DOHH2 (cell line): Measurements from ENCODE around the gene ROBO2.

Source experiments
- H3F3A ChIP-seq: fragments of 200-600 bp; sonication (generic), shearing (Covaris generic); 2 replicates; pipeline ENCODE4 v1.6.0; 2016; ENCODE audit warnings: antibody characterized with exemption, mild to moderate bottlenecking; ENCODE audit not compliant: control insufficient read depth, insufficient read depth
- H3K27ac ChIP-seq: fragments of 200-600 bp; sonication (generic); 2 replicates; pipeline ENCODE4 v1.5.1; 2014; ENCODE audit warnings: low read depth, mild to moderate bottlenecking, low read length, moderate library complexity
- H3K27me3 ChIP-seq: fragments of 200-600 bp; sonication (generic); 2 replicates; pipeline ENCODE4 v1.6.1; 2014; ENCODE audit warnings: mild to moderate bottlenecking, low read length, mixed read lengths; ENCODE audit not compliant: control insufficient read depth
- H3K36me3 ChIP-seq: fragments of 200-600 bp; sonication (generic); 2 replicates; pipeline ENCODE4 v1.6.1; 2014; ENCODE audit warnings: mild to moderate bottlenecking, low read length, moderate library complexity, mixed read lengths; ENCODE audit not compliant: control insufficient read depth
- H3K4me1 ChIP-seq: fragments of 200-600 bp; sonication (generic); 2 replicates; pipeline ENCODE4 v1.6.1; 2014; ENCODE audit warnings: mild to moderate bottlenecking, low read length, mixed read lengths; ENCODE audit not compliant: control insufficient read depth
- H3K4me2 ChIP-seq: fragments of 200-600 bp; sonication (generic); 2 replicates; pipeline ENCODE4 v1.6.0; 2014; ENCODE audit warnings: mild to moderate bottlenecking, low read length, moderate library complexity
- H3K4me3 ChIP-seq: fragments of 200-600 bp; sonication (generic); 2 replicates; pipeline ENCODE4 v1.5.1; 2014; ENCODE audit warnings: mild to moderate bottlenecking, low read length, mixed read lengths
- H3K79me2 ChIP-seq: fragments of 200-600 bp; sonication (generic); 2 replicates; pipeline ENCODE4 v1.6.1; 2014; ENCODE audit warnings: mild to moderate bottlenecking, low read length, mixed read lengths; ENCODE audit not compliant: control insufficient read depth
- H3K9me2 ChIP-seq: fragments of 200-600 bp; sonication (generic); replicated peaks from 2 replicates; pipeline ENCODE4 v1.6.1; 2014; ENCODE audit warnings: mild to moderate bottlenecking, low read length, mixed read lengths; ENCODE audit not compliant: control insufficient read depth
- H3K9me3 ChIP-seq: fragments of 200-600 bp; sonication (generic); 2 replicates; pipeline ENCODE4 v1.6.1; 2014; ENCODE audit warnings: antibody characterized with exemption, low read length, mixed read lengths; ENCODE audit not compliant: control insufficient read depth, insufficient read depth
- H4K20me1 ChIP-seq: fragments of 200-600 bp; sonication (generic); 2 replicates; pipeline ENCODE4 v1.6.0; 2014; ENCODE audit warnings: low read depth, mild to moderate bottlenecking, antibody characterized with exemption, low read length, moderate library complexity; ENCODE audit not compliant: control insufficient read depth, insufficient read depth
- CTCF ChIP-seq: fragments of 200-600 bp; sonication (generic); IDR thresholded peaks from one replicate; pipeline ENCODE4 v1.5.1; 2014; ENCODE audit warnings: antibody characterized with exemption, mild to moderate bottlenecking, low read depth, low read length; ENCODE audit not compliant: poor library complexity, severe bottlenecking
- EZH2phosphoT487 ChIP-seq: fragments of 200-600 bp; sonication (generic); IDR thresholded peaks from 2 replicates; pipeline ENCODE4 v1.6.1; 2017; ENCODE audit warnings: borderline replicate concordance, mild to moderate bottlenecking, antibody characterized with exemption, low read length, moderate library complexity, mixed read lengths

ROBO2 gene

GRCh38 chr3:77247061-77247460, 207.2 kb downstream of the ROBO2 start:
- Histone ChIP-seq H3K36me3 (no peaks in the 10 kb centered on the region), H3F3A (no peaks in the 10 kb centered on the region), H3K4me2 (no peak overlapping the region), H3K27ac (no peak overlapping the region), H3K9me2 (no peaks in the 10 kb centered on the region), H4K20me1 (no peaks in the 10 kb centered on the region), H3K4me1 (no peaks in the 10 kb centered on the region), H3K79me2 (no peaks in the 10 kb centered on the region), H3K27me3 (no peaks in the 10 kb centered on the region), H3K4me3 (no peak overlapping the region), H3K9me3 (no peaks in the 10 kb centered on the region; the same call in 1 of the 2 replicates)
- TF ChIP-seq CTCF (no peak), EZH2phosphoT487 (no peak)

- no peaks in the 10 kb centered on the region for H3K4me1 ChIP-seq
- H3K36me3 ChIP-seq, result no peaks in the 10 kb centered on the region
- no peaks in the 10 kb centered on the region for H3K9me2 ChIP-seq
- no peaks in the 10 kb centered on the region for H3K79me2 ChIP-seq
- no peak overlapping the region for H3K4me2 ChIP-seq
- no peaks in the 10 kb centered on the region; the same call in 1 of the 2 replicates for H3K9me3 ChIP-seq
- TF ChIP-seq CTCF (no peak), EZH2phosphoT487 (no peak)
- H3K4me3 ChIP-seq, result no peak overlapping the region
- no peaks in the 10 kb centered on the region for H3F3A ChIP-seq
- no peak overlapping the region for H3K27ac ChIP-seq
- no peaks in the 10 kb centered on the region for H4K20me1 ChIP-seq
- no peaks in the 10 kb centered on the region for H3K27me3 ChIP-seq
Observed at GRCh38 chr3:77247817-77248216, 207.9 kb downstream of the ROBO2 start.

- TF ChIP-seq EZH2phosphoT487 (no peak), CTCF (no peak)
- Histone ChIP-seq H3K9me3 (no peaks in the 10 kb centered on the region; the same call in 1 of the 2 replicates), H3K4me2 (no peak overlapping the region), H3K36me3 (no peaks in the 10 kb centered on the region), H3K79me2 (no peaks in the 10 kb centered on the region), H3K27me3 (no peaks in the 10 kb centered on the region), H3K4me1 (no peaks in the 10 kb centered on the region), H3K27ac (no peak overlapping the region), H3K4me3 (no peak overlapping the region), H4K20me1 (no peaks in the 10 kb centered on the region), H3K9me2 (no peaks in the 10 kb centered on the region), H3F3A (no peaks in the 10 kb centered on the region)
Observed at GRCh38 chr3:77248420-77248819, 208.5 kb downstream of the ROBO2 start.

GRCh38 chr3:77251136-77251535, 211.2 kb downstream of the ROBO2 start:
- Histone ChIP-seq H3K79me2 (no peaks in the 10 kb centered on the region), H3K4me3 (no peak overlapping the region), H3K27ac (no peak overlapping the region)

More at GRCh38 chr3:77251136-77251535, 211.2 kb downstream of the ROBO2 start:
- Histone ChIP-seq H3K9me3 (no peaks in the 10 kb centered on the region; the same call in 1 of the 2 replicates), H3F3A (no peaks in the 10 kb centered on the region), H3K4me1 (no peaks in the 10 kb centered on the region), H3K36me3 (no peaks in the 10 kb centered on the region), H3K9me2 (no peaks in the 10 kb centered on the region), H3K27me3 (no peaks in the 10 kb centered on the region), H4K20me1 (no peaks in the 10 kb centered on the region), H3K4me2 (no peak overlapping the region)
- TF ChIP-seq EZH2phosphoT487 (no peak), CTCF (no peak)
